Fibroblast of gingiva (primary cell): ENCODE results near the gene SMIM41.

Experiments used
- DNase-seq: peaks from one replicate; pipeline ENCODE4 v3.0.0-alpha.2; 2011; ENCODE audit warnings: low read depth

Gene SMIM41

DNA sequence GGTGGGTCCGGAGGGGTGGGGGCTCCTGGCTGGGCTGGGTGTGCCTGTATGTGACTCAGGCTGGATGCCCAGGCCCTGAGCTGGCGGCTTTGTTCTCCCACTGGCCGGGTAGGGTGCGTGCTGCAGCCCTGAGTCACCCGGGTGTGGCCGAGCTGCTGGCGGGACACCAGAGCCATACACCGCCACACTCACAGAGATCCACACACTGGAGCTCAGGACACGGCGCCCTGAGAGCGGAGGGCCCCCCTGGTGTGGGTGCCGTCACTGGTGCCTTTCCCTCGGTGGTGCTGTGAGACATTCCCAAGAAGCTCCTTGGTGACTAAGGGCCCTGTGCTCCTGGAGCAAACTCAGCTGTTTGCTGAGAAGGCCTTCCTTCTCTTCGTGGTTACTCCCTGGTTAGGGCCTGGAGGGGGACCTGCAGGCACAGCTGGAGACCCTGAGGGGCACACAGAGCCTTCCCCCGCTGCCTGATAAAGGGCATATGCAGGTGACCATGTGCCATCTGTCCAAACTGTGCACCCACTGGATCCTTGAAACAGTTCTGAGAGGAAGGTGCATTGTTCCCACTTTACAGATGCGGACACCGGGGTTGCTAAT lies 68.0 kb downstream of the SMIM41 start:
- peak; percentile 98 for DNase-seq

DNA sequence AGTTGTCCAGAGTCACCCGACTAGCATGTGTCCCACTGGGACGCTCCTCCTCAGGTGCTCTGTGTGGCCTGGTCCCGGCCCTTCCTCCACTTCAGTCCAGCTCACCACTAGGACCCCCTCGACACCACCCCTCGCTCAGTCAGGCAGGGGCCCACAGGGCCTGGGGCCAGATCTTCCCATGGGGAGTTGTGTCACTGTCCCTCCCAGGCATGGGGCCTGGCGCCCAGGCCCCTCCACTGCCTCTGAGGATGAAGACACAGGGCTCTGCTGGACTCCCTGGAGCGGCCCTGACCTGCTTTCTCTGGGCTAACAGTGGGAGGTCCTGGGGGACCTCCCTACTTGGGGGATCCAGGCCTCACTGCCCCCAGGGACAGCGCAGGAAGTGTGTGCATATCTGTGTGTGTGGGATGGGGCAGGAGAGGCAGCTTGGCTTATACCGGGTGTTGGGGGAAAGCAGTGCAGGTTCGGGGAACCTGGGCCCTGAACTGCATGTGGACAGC lies 68.5 kb downstream of the SMIM41 start:
- DNase-seq, result no peak

DNA sequence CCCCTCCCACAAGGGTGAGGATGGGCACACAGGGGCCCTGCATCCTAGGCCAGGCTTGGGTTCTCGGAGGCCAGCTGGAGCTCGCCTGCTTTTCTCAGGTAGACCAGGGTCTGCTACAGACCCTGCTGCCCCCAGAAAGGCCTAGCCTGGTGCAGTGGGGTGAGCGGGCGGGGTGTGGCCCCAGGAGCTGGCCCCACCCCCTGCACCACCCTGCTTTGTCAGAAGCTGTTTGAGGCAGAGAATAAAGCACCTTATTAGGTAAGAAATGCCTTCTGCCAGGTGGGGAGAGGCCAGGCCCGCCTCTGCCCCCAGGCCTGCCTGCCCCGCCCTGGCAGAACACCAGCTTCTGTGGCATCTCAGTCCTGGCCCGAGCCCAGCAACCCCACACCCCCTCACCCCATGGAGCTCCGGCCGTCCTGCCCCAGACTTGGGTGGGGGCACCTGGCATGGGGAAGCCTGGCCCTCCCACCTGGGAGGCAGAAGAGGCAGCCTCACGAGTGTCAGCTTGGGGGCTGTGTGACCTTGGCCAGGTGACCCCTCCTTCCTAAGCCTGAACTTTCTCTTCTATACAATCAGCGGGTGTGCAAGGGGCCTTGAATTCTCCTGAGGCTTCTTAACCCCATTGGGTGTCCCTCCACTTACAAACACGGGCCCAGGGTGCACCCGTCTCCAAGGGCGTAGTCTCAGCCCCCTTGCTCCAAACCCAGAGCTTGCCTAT lies 69.1 kb downstream of the SMIM41 start:
- no peak for DNase-seq

DNA sequence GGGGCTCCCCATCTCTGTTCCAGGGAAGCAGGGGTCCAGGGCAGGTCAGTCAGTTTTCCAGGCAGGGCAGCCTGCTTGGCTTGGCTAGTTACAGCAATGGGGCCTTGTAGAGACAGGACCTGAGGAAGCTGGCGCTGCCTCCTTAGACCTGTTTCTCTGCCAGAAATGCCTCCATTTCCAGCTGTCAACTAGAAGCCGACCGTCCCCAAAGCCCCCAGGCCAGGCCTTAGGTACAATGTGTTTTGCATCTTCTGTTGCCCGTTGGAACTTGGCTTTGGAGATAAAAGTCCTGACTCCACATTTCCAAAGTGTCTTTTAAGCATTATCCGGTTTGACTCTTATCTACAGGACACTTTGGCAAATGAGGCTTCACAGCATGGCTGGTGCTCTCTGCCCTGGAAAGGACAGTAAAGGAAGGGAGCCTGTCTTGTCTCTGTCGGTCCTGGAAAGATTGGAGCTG lies 69.7 kb downstream of the SMIM41 start:
- DNase-seq, result no peak

DNA sequence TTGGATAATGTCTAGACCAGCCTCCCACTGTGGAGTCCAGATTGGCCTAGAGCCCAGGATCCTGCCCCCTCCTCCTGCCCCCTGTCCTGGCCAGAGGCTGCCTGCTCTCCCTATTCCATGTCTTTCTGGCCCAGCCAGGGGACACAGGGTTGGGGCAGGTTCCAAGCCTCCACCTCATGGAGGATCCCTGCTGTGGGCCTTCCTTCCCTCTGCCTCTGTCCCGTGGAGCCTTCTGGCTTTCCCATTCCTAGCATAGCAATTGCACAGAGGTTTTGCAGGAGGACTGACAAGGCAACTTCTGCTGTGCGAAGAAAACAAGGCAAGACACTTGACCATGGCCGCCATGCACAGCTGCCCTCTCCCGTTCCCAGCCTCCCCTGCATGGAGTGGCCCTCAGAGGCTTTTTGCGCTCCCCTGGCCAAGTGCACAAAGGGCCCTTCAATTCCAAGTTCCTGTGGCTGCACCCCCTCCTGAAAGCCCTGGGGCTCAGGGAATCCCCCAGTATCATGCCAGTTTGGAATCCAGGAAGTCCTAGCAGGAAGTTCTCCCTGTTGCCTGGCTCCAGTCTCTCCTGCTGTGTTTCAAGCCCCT lies 70.2 kb downstream of the SMIM41 start:
- no peak for DNase-seq

DNA sequence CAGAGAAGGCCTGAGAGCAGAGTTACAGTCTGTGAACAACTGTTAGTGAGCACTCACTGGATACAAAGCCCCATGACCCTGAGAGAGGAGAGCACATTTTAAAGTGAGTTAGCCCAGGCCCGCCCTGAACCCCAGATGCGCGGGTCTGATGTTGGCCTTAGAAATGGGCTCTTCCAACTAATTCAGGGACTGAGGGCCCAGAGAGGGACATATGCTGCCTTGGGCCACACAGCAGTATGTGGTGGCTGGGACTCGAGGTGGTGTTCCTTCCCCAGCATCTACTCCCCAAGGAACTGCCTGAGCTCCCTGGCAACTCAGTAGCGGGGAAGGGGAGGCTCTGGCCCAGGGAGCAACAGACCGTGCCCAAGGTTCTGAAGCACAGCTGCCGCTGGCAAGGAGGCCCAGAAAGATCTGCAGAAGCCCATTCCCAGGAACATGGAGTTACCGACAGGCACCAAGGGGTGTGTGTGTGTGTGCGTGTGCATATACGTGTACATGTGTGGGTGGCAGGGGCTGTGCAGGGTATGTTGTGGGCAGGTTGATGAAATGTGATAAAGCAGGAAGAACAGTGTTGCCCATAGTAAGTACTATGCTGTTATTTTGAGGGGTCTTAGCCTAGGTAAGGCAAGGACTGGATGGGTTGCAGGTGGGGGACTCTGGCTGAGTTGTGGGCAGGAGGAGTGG lies 71.8 kb downstream of the SMIM41 start:
- no peak for DNase-seq

DNA sequence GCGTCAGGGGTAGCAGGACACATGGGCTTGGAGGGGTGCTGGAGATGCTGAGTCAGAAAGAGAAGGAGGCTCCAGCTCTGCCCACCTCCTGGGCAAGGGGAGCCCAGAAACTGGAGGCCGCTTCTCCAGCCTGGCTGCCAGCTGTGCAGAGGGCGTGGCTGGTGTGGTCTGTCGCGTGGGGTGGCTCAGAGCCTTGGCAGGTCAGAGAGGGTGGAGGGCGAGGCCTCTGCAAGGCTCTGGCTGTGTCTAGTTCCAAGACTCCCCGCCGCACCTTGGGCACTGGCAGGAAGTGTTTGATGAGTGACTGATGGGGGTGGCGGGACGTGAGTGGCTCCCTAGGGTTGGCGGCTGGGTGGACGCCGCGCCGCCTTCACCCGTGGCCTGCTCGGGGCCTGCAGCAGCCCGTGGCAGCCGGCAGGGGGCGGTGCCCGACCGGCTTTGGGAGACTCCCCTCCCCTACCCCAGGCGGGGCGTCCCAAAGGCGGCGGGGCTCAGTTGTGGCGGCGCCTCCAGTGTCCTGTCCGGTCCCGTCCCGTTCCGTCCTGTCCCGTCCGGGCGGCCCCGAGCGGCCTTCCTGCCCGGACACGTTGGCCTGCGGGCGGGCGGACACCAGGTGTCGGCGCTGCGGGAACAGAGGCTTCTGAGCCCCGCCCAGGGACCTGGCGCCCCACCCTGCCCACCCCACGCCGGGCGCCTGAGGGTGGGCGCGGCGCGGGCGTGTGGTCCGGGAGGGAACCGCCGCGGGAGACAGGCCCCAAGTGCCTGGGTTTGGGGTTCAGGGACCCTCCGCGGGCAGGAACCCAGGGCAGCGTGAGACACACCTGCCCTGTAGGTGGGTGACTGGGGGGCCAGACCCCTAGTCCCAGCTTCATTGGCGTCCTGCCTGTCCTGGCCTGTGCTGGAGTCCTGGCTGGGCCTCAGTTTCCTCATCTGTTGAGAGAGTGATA lies 72.6 kb downstream of the SMIM41 start:
- DNase-seq, result peak; percentile 61

DNA sequence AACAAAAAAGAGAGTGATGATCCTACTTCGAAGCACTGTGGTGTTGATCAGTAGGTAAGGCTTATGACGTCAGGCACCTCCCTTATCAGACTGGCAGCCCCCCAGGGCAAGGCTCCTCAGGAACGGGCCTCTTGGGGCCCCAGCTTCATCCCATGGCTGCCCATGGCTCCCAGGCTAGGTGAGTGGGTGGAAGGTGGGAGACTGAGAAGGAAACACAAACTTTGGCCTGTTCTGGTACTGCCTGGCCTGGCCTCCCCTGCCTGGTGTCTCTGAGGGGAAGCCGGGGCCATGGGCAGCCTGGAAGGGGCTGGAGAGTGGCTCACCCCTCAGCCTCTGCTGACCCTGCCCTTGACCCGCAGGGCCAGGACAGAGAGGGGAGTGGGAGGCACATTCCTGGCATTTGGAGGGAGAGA lies 73.4 kb downstream of the SMIM41 start:
- DNase-seq, result no peak

DNA sequence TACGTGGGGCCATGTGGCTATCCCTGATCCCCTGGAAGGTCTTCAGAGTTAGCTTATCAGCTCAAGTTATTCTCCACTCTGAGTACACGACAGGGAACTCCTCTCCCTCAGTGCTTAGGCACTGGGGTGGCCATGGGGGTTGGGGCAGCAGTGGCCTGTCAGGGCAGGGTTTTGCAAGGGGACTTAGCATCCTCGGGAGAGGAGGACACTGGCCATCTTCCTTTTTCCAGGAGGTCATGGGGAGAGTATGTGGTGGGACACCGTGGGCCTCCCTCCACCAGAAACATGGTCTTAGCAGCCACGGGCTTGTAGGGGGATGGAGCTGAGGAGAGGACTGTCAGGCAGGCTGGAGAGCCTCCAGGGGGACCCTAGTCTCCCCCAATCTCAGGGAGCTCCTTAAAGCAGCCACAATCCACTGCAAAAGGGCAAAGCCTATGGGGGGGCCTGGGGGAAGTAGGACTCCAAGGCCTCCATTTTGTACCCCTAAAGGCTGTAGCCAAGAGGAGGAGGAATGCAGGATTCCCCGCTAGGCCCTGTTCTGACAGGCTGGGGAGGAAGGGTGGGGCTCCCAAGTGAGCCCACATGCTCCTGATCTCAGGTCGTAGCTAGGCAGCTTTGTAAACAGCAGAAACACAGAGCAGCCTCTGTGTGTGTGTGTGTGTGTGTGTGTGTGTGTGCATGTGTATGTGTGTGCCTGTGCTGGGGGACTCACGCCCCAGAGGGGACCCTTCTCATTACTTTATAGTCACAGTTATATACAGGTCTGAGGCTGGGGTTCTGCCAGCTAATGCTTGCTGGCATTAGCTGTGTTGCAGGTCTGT lies 75.8 kb downstream of the SMIM41 start:
- DNase-seq, result peak; percentile 39

DNA sequence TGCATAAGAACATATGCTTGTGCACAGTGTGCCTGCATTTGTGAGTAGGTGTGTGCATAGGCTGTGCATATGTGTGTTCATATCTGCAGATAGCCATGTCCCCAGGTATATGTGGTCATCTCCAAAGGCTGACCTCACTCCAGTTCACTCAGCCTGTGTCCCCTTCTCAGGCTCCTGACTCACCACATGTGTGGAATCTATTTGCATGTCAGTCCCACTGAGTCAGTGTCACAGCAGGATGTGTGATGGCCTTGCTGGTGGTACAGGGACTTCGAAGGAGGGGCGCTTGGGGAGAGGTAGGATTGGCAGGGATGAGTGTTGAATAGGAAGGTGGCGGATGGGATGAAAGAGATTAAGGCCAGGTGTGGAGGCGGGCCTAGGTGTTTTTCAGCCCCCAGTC lies 76.8 kb downstream of the SMIM41 start:
- DNase-seq, result no peak

DNA sequence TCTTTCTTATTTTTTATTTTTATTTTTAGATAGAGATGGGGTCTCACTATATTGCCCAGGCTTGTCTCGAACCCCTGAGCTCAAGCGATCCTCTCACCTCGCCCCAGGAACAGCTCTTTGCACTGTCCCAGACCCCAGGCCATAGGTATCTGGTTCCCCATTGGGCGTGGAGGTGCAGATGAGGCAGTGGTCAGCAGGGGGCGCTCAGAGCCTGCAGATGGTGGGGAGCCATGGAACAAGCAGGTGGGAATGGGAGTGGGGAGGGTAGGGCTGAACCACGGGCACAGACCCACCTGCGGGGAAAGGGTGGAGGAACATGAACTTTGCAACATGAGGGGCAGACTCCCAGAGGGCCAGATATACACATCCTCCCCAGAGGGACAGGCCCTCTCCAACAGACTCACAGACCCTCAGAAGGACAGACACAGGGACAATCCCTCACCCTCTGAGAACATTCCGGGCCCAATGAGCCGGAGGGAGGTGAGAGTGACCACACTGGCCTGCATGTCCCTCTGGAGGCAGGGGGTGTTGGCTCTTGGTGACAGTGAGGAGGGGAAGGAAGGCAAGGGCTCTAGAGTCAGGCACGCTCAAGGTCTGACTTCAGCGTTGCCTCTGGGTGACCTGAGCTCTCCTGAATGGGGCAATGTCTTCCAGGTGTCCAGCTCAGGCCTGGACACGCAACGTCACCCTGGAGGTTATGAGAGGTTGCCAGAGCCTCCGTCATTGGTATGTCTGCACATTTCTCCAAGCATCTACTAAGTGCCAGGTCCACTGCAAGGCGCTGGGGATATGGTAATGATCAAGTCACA lies 77.5 kb downstream of the SMIM41 start:
- peak; percentile 29 for DNase-seq

DNA sequence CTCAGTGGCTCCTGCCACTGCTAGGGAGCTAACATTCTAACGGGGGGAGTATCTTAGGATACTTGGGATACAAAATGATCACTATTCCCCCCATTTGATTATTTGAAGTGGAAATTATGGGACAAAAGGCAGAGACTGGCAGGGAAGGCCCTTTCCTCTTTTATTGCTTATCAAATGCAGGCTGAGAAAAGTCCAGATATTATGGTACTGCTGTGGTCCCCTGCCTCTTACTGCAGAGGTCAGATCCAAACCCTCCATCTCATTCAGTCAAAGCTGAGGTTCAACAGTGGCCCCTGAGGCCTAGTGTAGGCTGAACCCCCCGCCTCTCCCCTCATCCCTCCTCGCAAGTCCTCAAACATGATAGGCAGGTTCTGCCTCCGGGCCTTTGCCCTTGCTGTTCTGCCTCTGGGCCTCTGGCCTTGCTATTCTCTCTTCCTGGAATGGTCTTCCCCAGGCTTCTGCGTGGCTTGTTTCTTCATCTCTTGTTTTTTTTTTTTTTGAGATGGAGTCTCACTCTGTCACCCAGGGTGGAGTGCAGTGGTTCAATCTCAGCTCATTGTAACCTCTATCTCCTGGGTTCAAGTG lies 78.2 kb downstream of the SMIM41 start:
- no peak for DNase-seq
